GM21717 (cell line): ENCODE data around the gene SMYD3.
A peak's percentile ranks its signal among the peaks of the same experiment; 100 is the strongest.

Experiments
- ATAC-seq: cut with Tn5 transposase; IDR thresholded peaks from one replicate; pipeline ENCODE4 v1.9.1; 2021; ENCODE audit warnings: mild to moderate bottlenecking, moderate library complexity; ENCODE audit not compliant: unreplicated experiment

SMYD3 gene

GRCh38 chr1:246189126-246189525 lies 318.0 kb downstream of the SMYD3 start:
- ATAC-seq, result no peak

- no peak for ATAC-seq
Measured at GRCh38 chr1:246187834-246188372, 319.2 kb downstream of the SMYD3 start.

- ATAC-seq, result no peak
Measured at GRCh38 chr1:246184503-246184902, 322.6 kb downstream of the SMYD3 start.

GRCh38 chr1:246182149-246182851 lies 324.8 kb downstream of the SMYD3 start:
- ATAC-seq, result no peak

GRCh38 chr1:246181241-246181640 lies 325.8 kb downstream of the SMYD3 start:
- no peak for ATAC-seq

GRCh38 chr1:246179401-246179800 lies 327.7 kb downstream of the SMYD3 start:
- ATAC-seq, result no peak

GRCh38 chr1:246178717-246179311 lies 328.3 kb downstream of the SMYD3 start:
- ATAC-seq, result no peak

- no peak for ATAC-seq
Measured at GRCh38 chr1:246176126-246177024, 330.7 kb downstream of the SMYD3 start.

- peak; percentile 96 for ATAC-seq
Measured at GRCh38 chr1:246170574-246171261, 336.4 kb downstream of the SMYD3 start.

- no peak for ATAC-seq
Measured at GRCh38 chr1:246169486-246169885, 337.6 kb downstream of the SMYD3 start.

GRCh38 chr1:246169019-246169418 lies 338.1 kb downstream of the SMYD3 start:
- ATAC-seq, result no peak

GRCh38 chr1:246166841-246167240 lies 340.2 kb downstream of the SMYD3 start:
- ATAC-seq, result no peak

- ATAC-seq, result no peak
Measured at GRCh38 chr1:246165826-246166709, 341.0 kb downstream of the SMYD3 start.

GRCh38 chr1:246164764-246165163 lies 342.3 kb downstream of the SMYD3 start:
- ATAC-seq, result no peak

GRCh38 chr1:246162560-246162959 lies 344.5 kb downstream of the SMYD3 start:
- no peak for ATAC-seq

- no peak for ATAC-seq
Measured at GRCh38 chr1:246161626-246162025, 345.5 kb downstream of the SMYD3 start.

- ATAC-seq, result no peak
Measured at GRCh38 chr1:246160905-246161304, 346.2 kb downstream of the SMYD3 start.

GRCh38 chr1:246160374-246160773 lies 346.7 kb downstream of the SMYD3 start:
- no peak for ATAC-seq

- no peak for ATAC-seq
Measured at GRCh38 chr1:246159279-246160227, 347.5 kb downstream of the SMYD3 start.
